ENCODE results near the gene SREBF2. TPM values are rescaled to one million over a fixed set of nuclear protein-coding genes. Genes with fewer than 3 reads are reported as not detected.

The SREBF2 gene
- total RNA-seq, 2 experiments from 2014 or later, result 167 to 312 TPM

GRCh38 chr22:41902016-41902415 lies 69.1 kb downstream of the SREBF2 start:
- H3K27ac ChIP-seq (ENCODE audit: low read depth, low read length, poor library complexity, severe bottlenecking), result no peak overlapping the region
- no peak overlapping the region for H3K4me3 ChIP-seq (ENCODE audit: low read depth, low read length, poor library complexity, severe bottlenecking)
- H4K20me1 ChIP-seq (ENCODE audit: insufficient read depth, low read length), result no peaks in the 10 kb centered on the region
- ChIA-PET CTCF (ENCODE audit: unreplicated experiment) (interaction anchor here (0.6 kb wide), 1 partner anchor 275 kb away, joined by 3 read pairs; no protein-coding TSS in a partner anchor), POLR2A (no interaction called here)
- H3K9me3 ChIP-seq (ENCODE audit: low read length), result no peaks in the 10 kb centered on the region
- BruUV-seq (replicated peaks), result no TSS peak
- H3K79me2 ChIP-seq (ENCODE audit: insufficient read depth, low read depth, low read length), result no peaks in the 10 kb centered on the region
- intact Hi-C loops (cut with micrococcal nuclease; ENCODE audit: unreplicated experiment), result no loop called here
- DNase-seq (ENCODE audit: low spot score), result no peak
- no peaks in the 10 kb centered on the region for H3K4me1 ChIP-seq (ENCODE audit: insufficient read depth, low read length, poor library complexity, severe bottlenecking)
- TF ChIP-seq CTCF (conservative IDR thresholded peaks at IDR 0.05; ENCODE audit: low read length), result no peak
- no peak for TF ChIP-seq EZH2phosphoT487 (IDR thresholded peaks at IDR 0.05; ENCODE audit: borderline replicate concordance, low read depth, low read length)
- H2AFZ ChIP-seq (ENCODE audit: low read length), result no peak overlapping the region
- peaks cover 99% of the 10 kb centered on the region for H3K36me3 ChIP-seq (ENCODE audit: insufficient read depth, low read length)
- no peak overlapping the region for H3K4me2 ChIP-seq (ENCODE audit: low read length)
- no peaks in the 10 kb centered on the region for H3K9me2 ChIP-seq (ENCODE audit: insufficient read depth, low read length)

- Histone ChIP-seq H4K20me1 (ENCODE audit: insufficient read depth, low read length) (no peaks in the 10 kb centered on the region), H3K9me3 (ENCODE audit: low read length) (no peaks in the 10 kb centered on the region), H3K79me2 (ENCODE audit: insufficient read depth, low read depth, low read length) (no peaks in the 10 kb centered on the region), H3K9me2 (ENCODE audit: insufficient read depth, low read length) (no peaks in the 10 kb centered on the region), H3K4me3 (ENCODE audit: low read depth, low read length, poor library complexity, severe bottlenecking) (no peak overlapping the region), H2AFZ (ENCODE audit: low read length) (no peak overlapping the region), H3K4me2 (ENCODE audit: low read length) (no peak overlapping the region), H3K4me1 (ENCODE audit: insufficient read depth, low read length, poor library complexity, severe bottlenecking) (no peaks in the 10 kb centered on the region), H3K36me3 (ENCODE audit: insufficient read depth, low read length) (peaks cover 99% of the 10 kb centered on the region), H3K27ac (ENCODE audit: low read depth, low read length, poor library complexity, severe bottlenecking) (no peak overlapping the region)
- POLR2A ChIA-PET, result no interaction called here
- no TSS peak for BruUV-seq (replicated peaks)
- DNase-seq (ENCODE audit: low spot score), result no peak
- TF ChIP-seq EZH2phosphoT487 (IDR thresholded peaks at IDR 0.05; ENCODE audit: borderline replicate concordance, low read depth, low read length) (no peak), CTCF (conservative IDR thresholded peaks at IDR 0.05; ENCODE audit: low read length) (no peak)
- CTCF ChIA-PET (ENCODE audit: unreplicated experiment), result interaction anchor here (0.5 kb wide), 1 partner anchor 173 kb away, joined by 4 read pairs; no protein-coding TSS in a partner anchor
- intact Hi-C loops (cut with micrococcal nuclease; ENCODE audit: unreplicated experiment), result no loop called here
Observed at GRCh38 chr22:41902932-41903421, 70.1 kb downstream of the SREBF2 start.

GRCh38 chr22:41904450-41905410 lies 71.8 kb downstream of the SREBF2 start:
- intact Hi-C loops (cut with micrococcal nuclease; ENCODE audit: unreplicated experiment), result no loop called here
- ChIA-PET CTCF (ENCODE audit: unreplicated experiment) (no interaction called here), POLR2A (no interaction called here)
- Histone ChIP-seq H3K36me3 (ENCODE audit: insufficient read depth, low read length) (peaks cover 83% of the 10 kb centered on the region), H3K79me2 (ENCODE audit: insufficient read depth, low read depth, low read length) (no peaks in the 10 kb centered on the region), H3K9me3 (ENCODE audit: low read length) (no peaks in the 10 kb centered on the region), H3K4me3 (ENCODE audit: low read depth, low read length, poor library complexity, severe bottlenecking) (no peak overlapping the region), H3K27ac (ENCODE audit: low read depth, low read length, poor library complexity, severe bottlenecking) (no peak overlapping the region), H2AFZ (ENCODE audit: low read length) (no peak overlapping the region), H3K9me2 (ENCODE audit: insufficient read depth, low read length) (no peaks in the 10 kb centered on the region), H3K4me1 (ENCODE audit: insufficient read depth, low read length, poor library complexity, severe bottlenecking) (no peaks in the 10 kb centered on the region), H4K20me1 (ENCODE audit: insufficient read depth, low read length) (no peaks in the 10 kb centered on the region), H3K4me2 (ENCODE audit: low read length) (no peak overlapping the region)
- TF ChIP-seq EZH2phosphoT487 (IDR thresholded peaks at IDR 0.05; ENCODE audit: borderline replicate concordance, low read depth, low read length), result no peak
- no peak for TF ChIP-seq CTCF (conservative IDR thresholded peaks at IDR 0.05; ENCODE audit: low read length)
- no peak for DNase-seq (ENCODE audit: low spot score)
- BruUV-seq (replicated peaks), result no TSS peak
